ENCODE data around the gene UBXN4. TPM values are rescaled to one million over a fixed set of nuclear protein-coding genes. Genes with fewer than 3 reads are reported as not detected.

The UBXN4 gene
- polyA plus RNA-seq, 2 of the 4 experiments (the other 2 are of a cell fraction), result 70.8 to 129 TPM

- Histone ChIP-seq H3K4me3 (no peak overlapping the region), H3K9me3 (no peaks in the 10 kb centered on the region), H3K4me1 (no peaks in the 10 kb centered on the region), H3K27ac (no peak overlapping the region), H3K4me2 (no peak overlapping the region)
- WGBS (ENCODE audit: missing lambda C conversion rate), result 88% methylated on average over 6 of the region's 6 CpGs
- no peak for ATAC-seq
- no peak for FAIRE-seq
- ChIA-PET CTCF (interaction anchor here (0.6 to 1.0 kb wide), 3 partner anchors 12 to 50 kb away, joined by 4 to 7 read pairs (median 4); no protein-coding TSS in a partner anchor), POLR2A (no interaction called here)
- DNase-seq (ENCODE audit: low read depth in 1 of 2, low spot score in 1 of 2), result no peak
- no peak for TF ChIP-seq ZC3H11A (IDR thresholded peaks at IDR 0.05)
- TF ChIP-seq BCL3 (IDR thresholded peaks at IDR 0.05), result no peak
- TF ChIP-seq, protein P1, sequence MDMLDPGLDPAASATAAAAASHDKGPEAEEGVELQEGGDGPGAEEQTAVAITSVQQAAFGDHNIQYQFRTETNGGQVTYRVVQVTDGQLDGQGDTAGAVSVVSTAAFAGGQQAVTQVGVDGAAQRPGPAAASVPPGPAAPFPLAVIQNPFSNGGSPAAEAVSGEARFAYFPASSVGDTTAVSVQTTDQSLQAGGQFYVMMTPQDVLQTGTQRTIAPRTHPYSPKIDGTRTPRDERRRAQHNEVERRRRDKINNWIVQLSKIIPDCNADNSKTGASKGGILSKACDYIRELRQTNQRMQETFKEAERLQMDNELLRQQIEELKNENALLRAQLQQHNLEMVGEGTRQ (IDR thresholded peaks at IDR 0.05), result no peak
- TF ChIP-seq EHMT2 (IDR thresholded peaks at IDR 0.05; ENCODE audit: low read depth), result no peak
- TF ChIP-seq, protein P2, sequence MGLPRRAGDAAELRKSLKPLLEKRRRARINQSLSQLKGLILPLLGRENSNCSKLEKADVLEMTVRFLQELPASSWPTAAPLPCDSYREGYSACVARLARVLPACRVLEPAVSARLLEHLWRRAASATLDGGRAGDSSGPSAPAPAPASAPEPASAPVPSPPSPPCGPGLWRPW (IDR thresholded peaks at IDR 0.05), result no peak
These were observed 91.2 kb downstream of the UBXN4 start for GRCh38 chr2:135832891-135833290.

Small RNAs within 50 kb of the gene (small RNA-seq; reads per million reads assigned to genes)
- gene RF00019, result 0 reads per million in 6 experiments

Other genes with a start within 250 kb of the UBXN4 start
- 10.1 and 12.4 TPM in 2 replicates for gene ZRANB3, start 210.6 kb upstream of the UBXN4 start, polyA plus RNA-seq (2011; rRNA removed)
- gene ZRANB3, start 210.6 kb upstream of the UBXN4 start, polyA plus RNA-seq (2017; fragmentation: RNase III; extraction: RNeasy Plus Mini Kit Qiagen cat#74134 plus additional on column Dnase treatment), result 6.2 to 7.8 TPM (median 7.3 TPM) in 3 replicates
- 58.2 and 63.3 TPM in 2 replicates for gene R3HDM1, start 210.4 kb upstream of the UBXN4 start, polyA plus RNA-seq (2011; rRNA removed)
- gene R3HDM1, start 210.4 kb upstream of the UBXN4 start, polyA plus RNA-seq (2017; fragmentation: RNase III; extraction: RNeasy Plus Mini Kit Qiagen cat#74134 plus additional on column Dnase treatment), result 27.6 to 31.3 TPM (median 27.7 TPM) in 3 replicates
- 0.03 and 0.04 TPM in 2 replicates for gene LCT, start 95.3 kb downstream of the UBXN4 start, polyA plus RNA-seq (2011; rRNA removed)
- 0.01 to 0.05 TPM (median 0.04 TPM) in 3 replicates for gene LCT, start 95.3 kb downstream of the UBXN4 start, polyA plus RNA-seq (2017; fragmentation: RNase III; extraction: RNeasy Plus Mini Kit Qiagen cat#74134 plus additional on column Dnase treatment)
- gene MCM6, start 134.6 kb downstream of the UBXN4 start, polyA plus RNA-seq (2011; rRNA removed), result 53.9 and 59.6 TPM in 2 replicates
- gene MCM6, start 134.6 kb downstream of the UBXN4 start, polyA plus RNA-seq (2017; fragmentation: RNase III; extraction: RNeasy Plus Mini Kit Qiagen cat#74134 plus additional on column Dnase treatment), result 61.4 to 65.8 TPM (median 63.9 TPM) in 3 replicates
- gene DARS1, start 243.8 kb downstream of the UBXN4 start, polyA plus RNA-seq (2011; rRNA removed), result 91.4 and 130 TPM in 2 replicates
- gene DARS1, start 243.8 kb downstream of the UBXN4 start, polyA plus RNA-seq (2017; fragmentation: RNase III; extraction: RNeasy Plus Mini Kit Qiagen cat#74134 plus additional on column Dnase treatment), result 83.8 to 97.9 TPM (median 91.7 TPM) in 3 replicates